H1 (cell line): Measurements from ENCODE around the gene BRIP1. TPM values are rescaled to one million over a fixed set of nuclear protein-coding genes. Genes with fewer than 3 reads are reported as not detected.

Experiments used
- CTCF ChIA-PET: fragments of 300-600 bp; sonication (Branson Sonifier 250); formaldehyde crosslinking; loops from one replicate; lab custom pipeline; 2021; ENCODE audit not compliant: partially characterized antibody; lab: Charles Lee
- POLR2A ChIA-PET: fragments of 300-600 bp; sonication (Branson Sonifier 250); formaldehyde crosslinking; loops from one replicate; lab custom pipeline; 2021; ENCODE audit warnings: inconsistent platforms; ENCODE audit not compliant: partially characterized antibody; lab: Charles Lee
- DNase-seq, 2 experiments: peaks; one replicate each; pipeline versions ENCODE4 v3.0.0 to v3.0.0-alpha.2; 2010 to 2022; ENCODE audit warnings: low spot score in 2 of 2, low read depth in 1 of 2, mixed read lengths in 1 of 2
- FAIRE-seq: peaks from 2 replicates; lab custom pipeline; 2011; peaks lifted over from hg19 to GRCh38; lab: Jason Lieb, UNC
- H2AFZ ChIP-seq: 2 replicates; pipeline ENCODE4 v1.8.1; 2012; ENCODE audit warnings: low read length, inconsistent platforms
- H2AK5ac ChIP-seq: 2 replicates; pipeline ENCODE4 v1.6.1; 2013; ENCODE audit warnings: low read depth, low read length
- H2BK120ac ChIP-seq: replicated peaks from 2 replicates; pipeline ENCODE3; 2013; ENCODE audit warnings: low read depth, low read length, inconsistent platforms
- H2BK12ac ChIP-seq: 2 replicates; pipeline ENCODE4 v1.6.1; 2013; ENCODE audit warnings: low read depth, low read length
- H2BK15ac ChIP-seq: 2 replicates; pipeline ENCODE4 v1.6.1; 2013; ENCODE audit warnings: low read length
- H2BK20ac ChIP-seq: 2 replicates; pipeline ENCODE4 v1.6.1; 2013; ENCODE audit warnings: low read length
- H2BK5ac ChIP-seq: 2 replicates; pipeline ENCODE4 v1.6.1; 2013; ENCODE audit warnings: low read depth, low read length
- H3K14ac ChIP-seq: 2 replicates; pipeline ENCODE4 v1.6.1; 2013; ENCODE audit warnings: inconsistent platforms; ENCODE audit not compliant: insufficient read length
- H3K18ac ChIP-seq: 2 replicates; pipeline ENCODE4 v1.6.1; 2013; ENCODE audit warnings: low read length; ENCODE audit errors: extremely low read depth
- H3K23ac ChIP-seq: 2 replicates; pipeline ENCODE4 v1.6.1; 2013; ENCODE audit warnings: inconsistent platforms; ENCODE audit not compliant: insufficient read length
- H3K23me2 ChIP-seq: 2 replicates; pipeline ENCODE4 v1.6.1; 2013; ENCODE audit warnings: low read depth, low read length
- H3K27ac ChIP-seq: 2 replicates; pipeline ENCODE4 v1.6.1; 2011; ENCODE audit warnings: low read depth, low read length, inconsistent platforms
- H3K27me3 ChIP-seq, 4 experiments: replicated peaks in 1 of 4; 1 replicate in 1 of 4; 2 replicates in 3 of 4; pipeline versions ENCODE4 v1.6.1 to v1.8.1; 2011 to 2013; ENCODE audit warnings: low read length in 3 of 4, mild to moderate bottlenecking in 3 of 4, inconsistent platforms in 2 of 4, mixed read lengths in 2 of 4, moderate library complexity in 1 of 4; ENCODE audit not compliant: control insufficient read depth in 3 of 4, insufficient read depth in 3 of 4; ENCODE audit errors: extremely low read depth in 1 of 4
- H3K36me3 ChIP-seq, 4 experiments: 2 replicates each; pipeline versions ENCODE4 v1.6.1 to v1.8.1; 2011 to 2013; ENCODE audit warnings: mild to moderate bottlenecking in 4 of 4, low read length in 3 of 4, moderate library complexity in 2 of 4, control low read depth in 1 of 4, inconsistent platforms in 1 of 4; ENCODE audit not compliant: insufficient read depth in 4 of 4, control insufficient read depth in 2 of 4
- H3K4ac ChIP-seq: replicated peaks from 2 replicates; pipeline ENCODE3; 2013; ENCODE audit warnings: low read length, low read depth, mixed read lengths, inconsistent platforms; ENCODE audit not compliant: insufficient read length
- H3K4me1 ChIP-seq, 4 experiments: replicated peaks in 1 of 4; 1 replicate in 1 of 4; 2 replicates in 3 of 4; pipeline versions ENCODE4 v1.6.1 to v1.8.1; 2011 to 2013; ENCODE audit warnings: low read length in 3 of 4, inconsistent platforms in 2 of 4, mixed read lengths in 1 of 4; ENCODE audit not compliant: insufficient read depth in 4 of 4, control insufficient read depth in 3 of 4
- H3K4me2 ChIP-seq, 2 experiments: 2 replicates each; pipeline versions ENCODE4 v1.6.1 to v1.8.1; 2011 to 2013; ENCODE audit warnings: low read depth in 2 of 2, low read length in 2 of 2, control low read depth in 1 of 2, inconsistent platforms in 1 of 2, mild to moderate bottlenecking in 1 of 2; ENCODE audit not compliant: insufficient read depth in 1 of 2
- H3K4me3 ChIP-seq, 4 experiments: fragments of 200-600, 300-600 bp in 1 of 4; sonication (generic), shearing (Covaris generic), sonication (Bioruptor Twin) in 1 of 4; 2 replicates each; pipeline versions ENCODE4 v1.5.1 to v1.8.1; 2011 to 2016; ENCODE audit warnings: low read length in 4 of 4, low read depth in 3 of 4, control low read depth in 2 of 4, inconsistent platforms in 2 of 4, mild to moderate bottlenecking in 2 of 4, mixed read lengths in 1 of 4, moderate library complexity in 1 of 4; ENCODE audit not compliant: insufficient read depth in 2 of 4; ENCODE audit errors: extremely low read depth in 1 of 4
- H3K56ac ChIP-seq: replicated peaks from 2 replicates; pipeline ENCODE3; 2013; ENCODE audit warnings: low read depth, mild to moderate bottlenecking, mixed read lengths, low read length, inconsistent platforms; ENCODE audit not compliant: insufficient read length
- H3K79me1 ChIP-seq: 2 replicates; pipeline ENCODE4 v1.6.1; 2013; ENCODE audit warnings: low read depth, low read length, control low read depth
- H3K79me2 ChIP-seq, 2 experiments: 2 replicates each; pipeline versions ENCODE4 v1.6.1 to v1.8.1; 2012 to 2013; ENCODE audit warnings: low read length in 2 of 2, mild to moderate bottlenecking in 2 of 2, inconsistent platforms in 1 of 2; ENCODE audit not compliant: insufficient read depth in 2 of 2, control insufficient read depth in 1 of 2
- H3K9ac ChIP-seq, 4 experiments: replicated peaks in 1 of 4; 1 replicate in 1 of 4; 2 replicates in 3 of 4; pipeline versions ENCODE4 v1.6.1 to v1.8.1; 2011 to 2013; ENCODE audit warnings: low read depth in 3 of 4, low read length in 3 of 4, control low read depth in 2 of 4, mild to moderate bottlenecking in 2 of 4, moderate library complexity in 2 of 4, inconsistent platforms in 1 of 4; ENCODE audit errors: extremely low read depth in 1 of 4
- H3K9me3 ChIP-seq, 2 experiments: 2 replicates each; pipeline versions ENCODE4 v1.6.1 to v1.8.1; 2012 to 2013; ENCODE audit warnings: mild to moderate bottlenecking in 2 of 2, moderate library complexity in 2 of 2, control low read depth in 1 of 2, inconsistent platforms in 1 of 2, low read depth in 1 of 2, low read length in 1 of 2, mixed read lengths in 1 of 2; ENCODE audit not compliant: insufficient read depth in 2 of 2
- H4K20me1 ChIP-seq, 2 experiments: replicated peaks in 1 of 2; 2 replicates each; pipeline versions ENCODE3 to v1.8.1; 2011 to 2013; ENCODE audit warnings: inconsistent platforms in 2 of 2, low read length in 2 of 2, mild to moderate bottlenecking in 1 of 2; ENCODE audit not compliant: insufficient read depth in 2 of 2, control insufficient read depth in 1 of 2
- H4K5ac ChIP-seq: 2 replicates; pipeline ENCODE4 v1.6.1; 2013; ENCODE audit warnings: low read length, low read depth, mixed read lengths, inconsistent platforms; ENCODE audit not compliant: insufficient read length
- H4K8ac ChIP-seq: 2 replicates; pipeline ENCODE4 v1.8.0; 2013; ENCODE audit warnings: mild to moderate bottlenecking, moderate library complexity, low read length, inconsistent platforms; ENCODE audit not compliant: insufficient read depth; ENCODE audit errors: extremely low read depth
- H4K91ac ChIP-seq: replicated peaks from 2 replicates; pipeline ENCODE3; 2013; ENCODE audit warnings: low read length, mixed read lengths, inconsistent platforms; ENCODE audit not compliant: insufficient read length
- BCL11A ChIP-seq, 2 experiments: IDR thresholded peaks; one replicate each; pipeline ENCODE4 v1.6.1; 2011; ENCODE audit warnings: low read depth in 2 of 2, low read length in 2 of 2, mild to moderate bottlenecking in 2 of 2
- CHD1 ChIP-seq: IDR thresholded peaks from 2 replicates; pipeline ENCODE4 v1.6.1; 2012; ENCODE audit warnings: low read depth, low read length, improper control_type of control experiment
- CREB1 ChIP-seq: IDR thresholded peaks from 2 replicates; pipeline ENCODE4 v1.6.1; 2012; ENCODE audit warnings: inconsistent platforms
- GTF2F1 ChIP-seq: IDR thresholded peaks from 2 replicates; pipeline ENCODE4 v1.6.1; 2012; ENCODE audit warnings: low read depth, low read length, improper control_type of control experiment, borderline replicate concordance
- NANOG ChIP-seq: IDR thresholded peaks from 2 replicates; pipeline ENCODE4 v1.6.1; 2011; ENCODE audit warnings: low read length, low read depth, mild to moderate bottlenecking, inconsistent platforms; ENCODE audit not compliant: insufficient read depth, poor library complexity, severe bottlenecking
- SP1 ChIP-seq: IDR thresholded peaks from 2 replicates; pipeline ENCODE4 v1.6.1; 2011; ENCODE audit warnings: low read depth, low read length
- SP2 ChIP-seq: IDR thresholded peaks from 2 replicates; pipeline ENCODE4 v1.6.1; 2012; ENCODE audit warnings: mild to moderate bottlenecking, low read length, inconsistent platforms
- SP4 ChIP-seq: IDR thresholded peaks from 2 replicates; pipeline ENCODE4 v1.6.1; 2012; ENCODE audit warnings: low read length, inconsistent platforms
- TAF1 ChIP-seq: IDR thresholded peaks from 2 replicates; pipeline ENCODE4 v1.6.1; 2011; ENCODE audit warnings: mild to moderate bottlenecking, low read depth, low read length
- TAF7 ChIP-seq: optimal IDR thresholded peaks from 2 replicates; pipeline ENCODE3; 2011; ENCODE audit warnings: low read depth, mild to moderate bottlenecking, inconsistent platforms, low read length, moderate library complexity, borderline replicate concordance
- TBP ChIP-seq: IDR thresholded peaks from 2 replicates; pipeline ENCODE4 v1.6.1; 2011; ENCODE audit warnings: low read depth, low read length, improper control_type of control experiment
- TEAD4 ChIP-seq: IDR thresholded peaks from 2 replicates; pipeline ENCODE4 v1.6.1; 2012; ENCODE audit warnings: low read depth, low read length, inconsistent platforms, mixed read lengths
- WGBS, 2 experiments: shearing (Covaris generic) in 1 of 2; methylation state at CpG; one replicate each; pipeline versions ENCODE4 v1.1.6 to v1.1.7; 2013 to 2015; ENCODE audit warnings: low lambda C conversion rate in 2 of 2, mixed read lengths in 2 of 2, inconsistent platforms in 1 of 2, low coverage in 1 of 2, missing lambda C conversion rate in 1 of 2; ENCODE audit not compliant: insufficient replicate concordance in 2 of 2, insufficient coverage in 1 of 2, insufficient read length in 1 of 2; ENCODE audit errors: extremely low coverage in 1 of 2, missing lambda C conversion rate in 1 of 2; 5-methylcytosine and 5-hydroxymethylcytosine counted together
- polyA plus RNA-seq, 7 experiments: library from polyadenylated mRNA; depleted of rRNA in 3 of 7; stranded (reverse) in 5 of 7; unstranded in 2 of 7; fragments of >200 nt in 5 of 7; fragments of 200-250 nt in 2 of 7; gene quantifications; 1 replicate in 5 of 7; 2 replicates in 1 of 7; 4 replicates in 1 of 7; pipeline versions ENCODE4 v1.2.1 to v1.2.3, GENCODE V29; 2011 to 2013; ENCODE audit warnings: missing spikeins in 2 of 7, mixed read lengths in 2 of 7
- total RNA-seq: library from RNA; stranded (reverse); fragmentation: NEBNext Ultra II Directional; extraction: Animal tissue kit (Norgen Biotek cat#: 25700); gene quantifications from 2 replicates; pipeline ENCODE4 v1.2.1, GENCODE V29; 2021

BRIP1 gene
- total and polyA plus RNA-seq, 2 of the 8 experiments (the other 6 are each of a cell fraction or from before 2014, with no cell fraction given), result 5.8 to 19.2 TPM

DNA sequence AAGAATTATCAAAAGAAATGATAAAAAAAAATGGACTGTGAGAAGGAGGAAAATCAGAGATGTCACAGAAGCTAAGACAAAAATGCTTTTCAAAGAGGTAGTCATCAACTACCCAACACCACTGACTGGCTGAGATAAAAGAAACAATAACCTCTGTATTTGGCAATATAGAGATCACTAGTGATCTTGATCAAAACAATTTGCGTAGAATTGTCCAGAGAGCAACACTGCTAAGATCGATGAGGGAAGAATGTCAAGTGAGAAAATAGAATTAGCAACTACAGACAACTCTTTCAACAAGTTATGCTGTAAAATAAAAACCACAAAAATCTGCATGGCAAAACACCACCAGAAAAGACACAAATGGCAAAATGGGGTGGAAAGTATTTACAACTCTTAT lies 66.0 kb downstream of the BRIP1 start:
- no peak overlapping the region for H2BK20ac ChIP-seq
- no peak overlapping the region for H2BK12ac ChIP-seq
- H3K9me3 ChIP-seq, result no peaks in the 10 kb centered on the region
- 100% methylated on average over 2 of the region's 2 CpGs; no CpG with 5 or more reads in 1 of the 2 experiments for WGBS, 2 experiments
- no peak for FAIRE-seq
- no peaks in the 10 kb centered on the region for H4K20me1 ChIP-seq
- H2BK120ac ChIP-seq, result no peak overlapping the region
- H3K9ac ChIP-seq, result no peak overlapping the region
- H2BK15ac ChIP-seq, result no peak overlapping the region
- H3K27ac ChIP-seq, result no peak overlapping the region
- no peak overlapping the region for H3K4me3 ChIP-seq
- H3K23ac ChIP-seq, result no peak overlapping the region
- no peak overlapping the region for H3K56ac ChIP-seq
- H3K23me2 ChIP-seq, result no peaks in the 10 kb centered on the region
- ChIA-PET POLR2A (no interaction called here), CTCF (interaction anchor here (0.7 to 1.7 kb wide), 2 partner anchors 19 to 126 kb away, joined by 3 read pairs; no protein-coding TSS in a partner anchor)
- H3K14ac ChIP-seq, result no peak overlapping the region
- no peak overlapping the region for H4K8ac ChIP-seq
- no peak overlapping the region for H2BK5ac ChIP-seq
- H3K4me2 ChIP-seq, result no peak overlapping the region
- H3K79me2 ChIP-seq, result no peaks in the 10 kb centered on the region
- no peak overlapping the region for H4K5ac ChIP-seq
- H3K36me3 ChIP-seq, result peaks cover 0 to 19% (median 0%) of the 10 kb centered on the region in 4 experiments; a peak in 3 of 8 replicates
- H3K18ac ChIP-seq, result no peak overlapping the region
- no peaks in the 10 kb centered on the region for H3K27me3 ChIP-seq
- H3K4me1 ChIP-seq, result no peaks in the 10 kb centered on the region
- DNase-seq, result no peak
- H3K79me1 ChIP-seq, result no peaks in the 10 kb centered on the region
- H2AK5ac ChIP-seq, result no peak overlapping the region
- no peak overlapping the region for H2AFZ ChIP-seq
- no peak overlapping the region for H4K91ac ChIP-seq
- H3K4ac ChIP-seq, result no peak overlapping the region
- no peak for TF ChIP-seq TEAD4
- TF ChIP-seq CHD1, result no peak
- no peak for TF ChIP-seq GTF2F1
- no peak for TF ChIP-seq TAF1
- TF ChIP-seq SP4, result no peak
- no peak for TF ChIP-seq NANOG
- no peak for TF ChIP-seq CREB1
- no peak for TF ChIP-seq SP2
- no peak for TF ChIP-seq TAF7
- no peak for TF ChIP-seq SP1
- no peak for TF ChIP-seq BCL11A (IDR thresholded peaks at IDR 0.05; ENCODE audit: low read depth in 2 of 2, low read length in 2 of 2)
- TF ChIP-seq TBP, result no peak
